ENCODE data around the gene RAX.

- no peak for TF ChIP-seq TAF1 (IDR thresholded peaks at IDR 0.05; ENCODE audit: borderline replicate concordance, low read depth, low read length)
- no peak for TF ChIP-seq POLR2A (IDR thresholded peaks at IDR 0.05; ENCODE audit: low read depth, low read length)
Measured at GRCh38 chr18:59268721-59269562, 4.3 kb downstream of the RAX start.

Measured in GM12892 (cell line).